ENCODE data around the gene BAZ2B. TPM values are rescaled to one million over a fixed set of nuclear protein-coding genes. Genes with fewer than 3 reads are reported as not detected.

Gene BAZ2B
- total RNA-seq, 1 donor from 2014 or later = 77.7 TPM

DNA sequence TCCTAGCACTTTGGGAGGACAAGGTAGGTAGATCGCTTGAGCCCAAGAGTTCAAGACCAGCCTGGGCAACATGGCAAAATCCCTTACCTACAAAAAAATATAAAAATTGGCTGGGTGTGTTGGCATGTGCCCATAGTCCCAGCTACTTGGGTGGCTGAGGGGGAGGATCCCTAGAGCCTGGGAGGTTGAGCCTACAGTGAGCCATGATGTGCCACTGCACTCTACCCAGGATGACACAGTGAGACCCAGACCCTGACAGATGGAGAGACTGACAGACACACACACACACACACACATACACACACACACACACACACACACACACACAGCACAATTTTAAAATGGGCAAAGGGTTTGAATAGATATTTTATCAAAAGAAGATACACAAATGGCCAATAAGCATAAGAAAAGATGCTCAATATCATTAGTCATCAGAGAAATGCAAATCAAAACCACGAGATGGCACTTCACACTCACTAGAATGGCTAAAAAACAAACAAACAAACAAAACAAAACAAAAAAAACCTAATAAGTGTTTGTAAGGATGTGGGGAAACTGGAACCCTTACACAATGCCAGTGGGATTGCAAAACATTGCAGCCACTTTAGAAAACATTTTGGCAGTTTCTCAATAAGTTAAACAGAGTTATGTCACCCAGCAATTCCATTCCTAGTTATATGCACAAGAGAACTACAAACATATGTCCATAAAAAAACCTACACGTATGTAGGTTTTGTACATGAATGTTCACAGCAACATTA, 42.3 kb downstream of the BAZ2B start:
- no peak for DNase-seq (ENCODE audit: low spot score)

- no peak for DNase-seq (ENCODE audit: low spot score)
Observed at GRCh38 chr2:159573294-159573693, 43.1 kb downstream of the BAZ2B start.

DNA sequence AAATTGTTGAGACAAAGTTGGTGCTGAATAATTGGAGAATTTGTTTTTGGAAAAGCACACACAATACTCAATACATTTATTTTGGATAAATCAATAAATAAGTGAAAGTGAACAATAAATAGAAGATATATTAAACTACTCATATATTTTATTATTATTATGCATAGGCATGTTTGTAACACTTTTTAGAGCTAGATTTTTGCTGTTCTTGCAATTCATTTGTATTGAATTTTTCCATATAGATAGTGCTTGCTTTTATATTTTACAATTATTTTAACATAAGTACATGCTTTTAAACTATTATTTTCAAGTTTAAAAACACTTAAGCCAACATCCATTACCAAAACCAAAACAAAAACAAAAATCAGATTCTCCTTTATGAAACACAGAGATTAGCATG, 43.9 kb downstream of the BAZ2B start:
- DNase-seq (ENCODE audit: low spot score) = no peak

DNA sequence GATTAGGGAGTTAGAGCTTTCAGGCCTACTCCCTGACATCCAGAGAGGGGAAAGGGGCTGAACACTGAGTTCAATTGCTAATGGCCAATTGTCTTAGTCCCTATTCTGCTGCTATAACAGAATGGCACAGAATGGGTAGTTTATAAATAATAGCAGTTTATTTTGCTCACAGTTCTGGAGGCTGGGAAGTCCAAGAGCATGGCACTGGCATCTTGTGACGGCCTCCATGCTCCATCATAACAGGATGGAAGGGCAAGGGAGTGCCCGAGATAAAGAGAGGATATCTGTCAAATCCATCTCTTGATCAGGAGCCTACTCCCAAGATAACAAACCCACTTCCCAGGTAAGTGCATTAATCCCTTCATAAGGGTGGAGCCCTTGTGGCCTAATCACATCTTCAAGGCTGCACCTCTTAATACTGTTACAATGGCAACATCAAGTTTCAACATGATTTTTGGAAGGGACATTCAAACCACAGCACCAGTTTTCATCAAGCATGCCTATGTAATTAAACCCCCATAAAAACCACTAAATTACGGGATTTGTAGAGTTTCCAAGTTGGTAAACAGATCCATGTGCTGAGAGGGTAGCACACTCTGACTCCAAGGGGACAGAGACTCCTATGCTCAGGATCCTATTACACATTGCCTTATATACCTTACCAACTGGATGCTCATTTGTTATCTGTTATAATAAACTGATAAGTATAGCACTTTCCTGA, 44.6 kb downstream of the BAZ2B start:
- no peak for DNase-seq (ENCODE audit: low spot score)

GRCh38 chr2:159564081-159564480, 52.3 kb downstream of the BAZ2B start:
- no peak for DNase-seq (ENCODE audit: low spot score)

GRCh38 chr2:159562248-159562647, 54.1 kb downstream of the BAZ2B start:
- no peak for DNase-seq (ENCODE audit: low spot score)

DNA sequence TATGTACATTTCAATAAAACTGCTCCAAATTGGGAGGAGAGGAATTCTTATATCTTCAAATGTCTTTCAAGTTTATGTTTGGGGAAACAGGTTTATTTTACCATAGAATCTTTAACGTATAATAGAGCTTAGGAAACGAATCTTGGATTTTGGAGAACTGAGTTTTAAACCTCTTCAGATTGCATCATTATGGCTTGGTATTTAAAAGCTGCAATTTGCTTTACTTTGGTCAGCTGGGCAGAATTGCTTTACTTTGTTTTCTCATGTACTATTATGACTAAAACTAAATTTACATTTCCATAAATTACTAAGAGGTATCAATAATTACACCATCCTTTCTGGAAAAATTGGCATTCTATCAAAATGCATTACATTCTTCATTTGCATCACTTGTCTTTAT, 54.6 kb downstream of the BAZ2B start:
- no peak for DNase-seq (ENCODE audit: low spot score)

DNA sequence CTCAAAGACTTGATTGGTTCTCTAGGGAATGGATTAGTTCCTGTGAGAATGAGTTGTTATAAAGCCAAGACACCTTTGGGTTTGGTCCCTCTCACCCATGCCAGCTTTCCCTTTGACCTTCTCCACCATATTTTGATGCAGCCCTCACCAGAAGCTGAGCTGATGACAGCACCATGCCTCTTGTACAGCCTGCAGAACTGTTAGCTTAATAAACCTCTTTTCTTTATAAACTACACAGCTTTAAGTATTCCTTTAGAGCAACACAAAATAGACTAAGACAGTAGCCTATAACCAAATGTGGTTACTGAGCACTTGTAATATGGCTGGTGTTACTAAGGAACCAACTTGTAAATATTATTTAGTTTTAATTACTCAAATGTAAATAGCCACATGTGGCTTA, 55.1 kb downstream of the BAZ2B start:
- DNase-seq (ENCODE audit: low spot score) = no peak

- no peak for DNase-seq (ENCODE audit: low spot score)
Observed at GRCh38 chr2:159559034-159559433, 57.3 kb downstream of the BAZ2B start.

DNA sequence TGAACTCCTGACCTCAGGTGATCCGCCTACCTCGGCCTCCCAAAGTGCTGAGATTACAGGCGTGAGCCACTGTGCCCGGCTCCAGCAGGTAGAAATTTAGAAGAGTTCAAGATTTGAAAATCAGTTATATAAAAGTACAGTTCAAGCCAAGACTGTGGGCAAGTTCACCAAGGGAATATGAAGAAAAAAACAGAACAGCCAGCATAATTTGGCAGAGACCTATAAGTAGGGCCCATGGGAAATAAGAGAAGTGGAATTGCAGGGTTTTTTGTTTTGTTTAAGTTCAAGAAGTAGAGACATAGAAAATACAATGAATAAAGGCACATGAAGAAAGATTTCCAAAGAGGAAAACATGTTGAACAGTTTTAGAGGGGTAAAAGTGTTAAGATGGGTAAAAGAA, 57.9 kb downstream of the BAZ2B start:
- DNase-seq (ENCODE audit: low spot score) = no peak

- DNase-seq (ENCODE audit: low spot score) = no peak
Observed at GRCh38 chr2:159557437-159558034, 58.8 kb downstream of the BAZ2B start.

GRCh38 chr2:159555651-159556392, 60.5 kb downstream of the BAZ2B start:
- DNase-seq (ENCODE audit: low spot score) = no peak

- DNase-seq (ENCODE audit: low spot score) = no peak
Observed at GRCh38 chr2:159553727-159554126, 62.6 kb downstream of the BAZ2B start.

DNA sequence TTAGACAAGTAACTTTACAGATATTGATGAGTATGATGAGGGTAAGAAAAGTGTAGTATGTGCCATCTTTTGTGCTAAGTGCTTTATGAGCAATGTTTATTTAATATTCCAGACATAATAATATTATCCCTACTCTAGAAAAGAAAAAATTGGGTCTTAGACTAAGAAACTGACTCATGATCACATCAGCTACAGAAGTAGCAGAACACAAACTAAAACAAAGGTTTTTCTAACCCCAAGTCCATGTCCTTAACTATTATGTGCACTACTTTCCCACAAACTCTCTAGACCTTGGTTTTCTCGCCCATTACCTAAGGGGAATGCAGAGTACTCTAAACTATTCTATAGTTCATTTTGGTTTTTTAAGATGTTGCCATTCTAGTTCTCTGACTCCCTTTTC, 64.5 kb downstream of the BAZ2B start:
- DNase-seq (ENCODE audit: low spot score) = no peak

- DNase-seq (ENCODE audit: low spot score) = no peak
Observed at GRCh38 chr2:159550231-159550630, 66.1 kb downstream of the BAZ2B start.

GRCh38 chr2:159549234-159549633, 67.1 kb downstream of the BAZ2B start:
- no peak for DNase-seq (ENCODE audit: low spot score)

- DNase-seq (ENCODE audit: low spot score) = no peak
Observed at GRCh38 chr2:159546716-159547430, 69.5 kb downstream of the BAZ2B start.

GRCh38 chr2:159546039-159546438, 70.3 kb downstream of the BAZ2B start:
- no peak for DNase-seq (ENCODE audit: low spot score)

DNA sequence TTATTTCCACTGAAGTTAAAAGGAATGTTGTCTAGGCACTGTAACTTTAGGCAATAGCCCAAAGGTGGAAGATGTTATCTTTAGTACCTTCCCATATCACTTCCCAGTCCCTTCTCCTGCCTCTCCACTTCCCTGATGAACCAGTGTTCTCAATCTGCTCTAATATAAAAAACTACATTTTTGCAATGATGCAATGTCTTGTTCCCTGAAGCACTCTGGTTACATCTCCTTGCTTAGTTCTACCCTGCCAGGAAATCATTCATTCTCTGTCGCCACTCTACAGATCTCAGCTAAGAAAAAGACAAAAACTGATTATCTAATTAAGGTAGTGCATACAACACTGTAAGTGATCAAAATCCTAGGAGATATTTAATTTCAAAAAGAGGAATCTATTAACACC, 71.3 kb downstream of the BAZ2B start:
- no peak for DNase-seq (ENCODE audit: low spot score)

DNA sequence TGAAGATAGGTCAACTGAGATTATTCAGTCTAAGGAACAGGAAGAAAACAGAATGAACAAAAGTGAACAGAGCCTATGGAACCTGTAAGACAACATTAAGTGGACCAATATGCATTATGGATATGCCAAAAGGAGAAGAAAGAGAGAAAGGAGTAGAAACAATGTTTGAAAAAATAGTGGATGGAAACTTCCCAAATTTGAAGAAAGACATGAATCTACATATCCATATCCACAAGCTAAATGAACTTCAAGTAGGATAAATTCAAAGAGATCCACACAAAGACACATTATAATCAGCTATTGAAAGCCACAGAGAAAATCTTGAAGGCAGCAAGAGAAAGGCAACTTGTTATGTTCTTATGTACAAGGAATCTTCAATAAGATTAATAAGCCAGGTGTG, 74.2 kb downstream of the BAZ2B start:
- DNase-seq (ENCODE audit: low spot score) = no peak

DNA sequence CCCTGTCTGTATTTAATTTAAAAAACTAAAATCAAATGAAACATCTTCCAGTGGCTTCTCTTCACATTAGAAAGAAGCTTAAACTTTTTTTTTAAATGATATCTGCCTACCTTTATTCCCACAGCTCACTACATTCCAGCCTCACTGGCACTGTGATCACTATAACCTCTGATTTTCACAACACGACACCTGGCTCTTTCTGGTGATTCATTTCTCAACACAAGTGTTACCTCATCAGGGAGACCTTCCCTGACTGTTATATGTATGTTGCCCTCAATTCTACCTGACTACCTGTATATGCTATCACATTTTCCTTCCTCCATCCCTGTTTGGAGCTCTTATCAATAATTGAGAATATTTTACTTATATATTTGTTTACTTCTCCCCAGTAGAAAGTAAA, 76.6 kb downstream of the BAZ2B start:
- DNase-seq (ENCODE audit: low spot score) = no peak

GRCh38 chr2:159538801-159539200, 77.5 kb downstream of the BAZ2B start:
- no peak for DNase-seq (ENCODE audit: low spot score)

Measured in mucosa of gallbladder (tissue), 1 donor.